ENCODE results near the gene PDZD7. TPM values are rescaled to one million over a fixed set of nuclear protein-coding genes. Genes with fewer than 3 reads are reported as not detected.

PDZD7 gene
- polyA plus RNA-seq, 1 donor: 1.3 TPM

- DNase-seq: peak; percentile 98
Measured at GRCh38 chr10:101060951-101061623, 30.2 kb upstream of the PDZD7 start.

DNA sequence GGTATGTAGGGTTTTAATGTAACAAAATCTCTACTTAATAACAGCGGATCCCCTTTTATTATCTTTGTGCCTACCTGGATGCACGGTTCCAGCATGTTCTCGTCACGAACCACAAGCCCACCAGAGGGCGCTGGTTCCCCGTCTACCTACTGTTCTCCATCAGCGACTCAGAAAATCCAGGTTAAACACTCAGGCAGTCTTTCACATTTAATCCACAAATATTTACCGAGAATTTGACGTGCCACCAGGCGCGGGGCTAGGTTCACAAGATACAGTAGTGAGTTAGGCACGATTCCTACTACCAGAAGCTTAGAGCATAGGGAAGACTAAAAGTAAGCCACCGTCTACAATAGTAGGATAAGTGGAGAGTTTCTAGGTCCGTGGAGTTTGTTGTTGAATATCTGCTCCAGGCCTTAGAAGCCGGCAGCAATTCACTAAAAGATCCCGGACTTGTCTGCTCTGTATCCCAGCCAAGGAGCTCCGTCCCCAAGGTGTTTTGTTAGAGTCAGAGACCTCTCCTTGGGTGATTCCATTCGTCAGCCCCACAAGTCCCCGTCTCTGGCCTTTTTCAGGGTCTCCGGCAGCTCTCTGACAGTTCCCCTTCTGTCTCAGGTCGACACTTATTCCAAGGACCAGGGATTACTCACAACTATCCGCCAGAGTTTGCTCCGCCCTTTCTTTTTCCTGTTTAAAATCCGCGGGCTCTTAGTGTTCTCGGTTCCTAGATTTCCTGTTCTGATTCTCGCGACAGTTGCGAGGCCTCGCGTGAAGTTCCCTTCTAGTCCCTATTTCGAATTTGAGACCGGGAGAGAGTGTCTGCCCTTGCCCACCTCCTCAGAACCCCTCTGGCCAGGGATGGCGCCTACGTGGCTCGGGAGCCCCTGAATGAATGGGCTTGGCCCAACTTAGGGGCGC is 29.4 kb upstream of the PDZD7 start:
- DNase-seq: peak; percentile 94

GRCh38 chr10:101056365-101057151 is 25.6 kb upstream of the PDZD7 start:
- no peak for DNase-seq

- no peak for DNase-seq
Measured at GRCh38 chr10:101055411-101055810, 24.5 kb upstream of the PDZD7 start.

DNA sequence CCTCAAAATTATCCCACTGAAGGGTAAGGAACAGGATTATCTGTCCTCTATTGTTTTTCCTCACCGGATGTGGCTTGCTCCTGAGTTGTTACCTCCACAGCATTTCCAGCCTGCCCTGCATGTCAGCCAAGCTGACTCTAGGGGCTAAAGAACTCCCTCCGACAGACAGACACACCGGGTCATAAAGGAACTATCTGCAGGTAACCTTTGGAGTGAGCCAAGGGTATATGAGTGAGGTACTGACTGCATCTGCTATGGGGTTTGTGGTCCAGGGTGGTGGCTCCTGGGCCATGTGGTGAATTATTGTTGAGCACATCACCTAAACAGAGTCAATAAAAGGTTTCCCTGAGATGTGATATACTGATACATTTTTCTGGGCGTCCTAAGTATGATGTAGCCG is 23.9 kb upstream of the PDZD7 start:
- DNase-seq: no peak

DNA sequence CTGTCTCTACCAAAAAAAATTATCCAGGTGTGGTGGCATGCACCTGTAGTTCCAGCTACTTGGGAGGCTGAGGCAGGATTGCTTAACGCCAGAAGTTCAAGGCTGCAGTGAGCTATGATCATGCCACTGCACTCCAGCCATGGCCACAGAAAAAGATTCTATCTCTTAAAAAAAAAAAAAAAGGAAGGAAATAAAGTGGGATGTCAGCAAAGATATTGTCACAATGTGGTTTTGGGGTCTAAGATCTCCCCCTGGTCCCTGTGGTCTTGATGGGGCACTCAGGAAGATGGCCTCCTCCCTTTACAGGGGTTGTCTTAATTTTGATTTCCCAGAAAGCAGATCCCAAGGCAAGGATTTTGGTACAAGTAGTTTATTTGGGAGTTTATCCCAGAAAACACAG is 23.4 kb upstream of the PDZD7 start:
- DNase-seq: no peak

GRCh38 chr10:101053516-101053915 is 22.6 kb upstream of the PDZD7 start:
- DNase-seq: no peak

- DNase-seq: no peak
Measured at GRCh38 chr10:101052285-101052684, 21.4 kb upstream of the PDZD7 start.

- DNase-seq: no peak
Measured at GRCh38 chr10:101050208-101051069, 19.5 kb upstream of the PDZD7 start.

- DNase-seq: no peak
Measured at GRCh38 chr10:101047961-101048892, 17.3 kb upstream of the PDZD7 start.

- DNase-seq: no peak
Measured at GRCh38 chr10:101047268-101047667, 16.3 kb upstream of the PDZD7 start.

DNA sequence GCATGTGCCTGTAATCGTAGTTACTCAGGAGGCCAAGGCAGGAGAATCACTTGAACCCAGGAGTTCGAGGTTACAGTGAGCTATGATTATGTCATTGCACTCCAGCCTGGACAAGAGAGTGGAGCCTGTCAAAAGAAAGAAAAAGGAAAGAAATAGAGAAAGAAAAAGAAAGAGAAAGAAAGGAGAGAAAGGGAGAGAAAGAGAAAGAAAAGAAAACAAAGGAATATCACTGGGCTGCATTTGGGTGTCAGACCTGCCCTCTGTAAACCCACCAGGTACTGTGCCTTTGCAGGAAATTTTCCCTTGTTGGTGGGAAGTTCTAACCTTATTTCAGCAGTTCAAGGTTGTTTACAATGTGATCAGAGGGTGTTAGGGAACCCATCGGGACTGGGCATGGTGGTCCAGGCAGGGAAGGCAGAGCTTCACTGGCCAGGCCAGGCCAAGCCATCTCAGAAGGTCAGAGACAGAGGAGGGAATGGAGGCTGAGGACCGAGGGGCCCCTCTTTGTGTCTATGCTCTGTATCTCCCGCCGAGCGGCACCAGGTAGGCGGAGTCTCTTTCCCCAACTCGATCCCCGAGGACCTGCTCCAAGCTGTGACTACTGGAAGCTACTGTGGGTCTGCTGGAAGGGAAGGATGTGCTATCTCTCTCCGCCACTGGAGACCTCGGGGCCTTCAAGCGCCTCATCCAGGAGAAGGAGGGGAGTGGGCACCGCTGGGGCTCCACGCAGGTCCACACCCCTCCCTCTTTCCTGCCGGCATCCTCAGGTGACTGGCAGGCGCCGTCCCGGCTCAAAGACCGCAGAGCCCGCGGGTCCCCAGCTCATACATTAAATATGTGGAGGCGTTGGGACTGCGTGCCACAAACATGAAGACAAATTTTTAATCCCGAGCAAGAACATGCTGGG is 15.7 kb upstream of the PDZD7 start:
- no peak for DNase-seq

DNA sequence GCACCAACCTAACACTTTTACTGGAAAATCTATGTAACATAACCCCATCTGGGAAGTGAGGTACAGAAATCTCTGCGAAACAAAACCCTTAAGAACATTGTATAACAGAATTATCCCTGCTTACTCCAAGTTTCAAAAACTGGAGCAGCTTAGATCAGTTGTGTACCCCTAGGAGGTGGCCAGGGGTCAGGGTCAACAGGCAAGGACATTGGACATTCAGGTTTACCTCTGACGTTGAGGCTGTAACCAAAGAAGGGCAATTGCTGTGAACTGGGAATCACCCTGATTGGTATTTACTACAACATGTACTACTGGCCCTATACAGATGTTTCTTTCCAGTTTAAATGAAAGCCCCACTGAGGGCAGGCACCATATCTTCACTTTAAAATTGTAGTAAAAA is 13.2 kb upstream of the PDZD7 start:
- no peak for DNase-seq

DNA sequence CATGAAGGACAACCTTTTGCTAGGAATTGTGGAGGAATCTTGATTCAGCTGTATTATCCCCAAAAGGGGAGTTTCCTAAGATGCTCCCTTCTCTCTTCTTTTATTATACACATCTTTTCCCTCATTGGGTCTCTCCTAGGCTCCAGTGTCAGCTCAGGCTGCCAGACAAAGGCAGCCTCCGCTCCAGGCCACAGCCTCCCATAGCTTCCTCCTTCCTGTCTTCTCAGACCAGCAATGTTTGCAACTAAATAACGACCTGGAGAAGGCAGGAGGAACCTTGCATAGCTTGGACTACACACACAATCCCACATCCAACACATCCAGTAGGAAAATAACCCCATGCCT is 12.4 kb upstream of the PDZD7 start:
- no peak for DNase-seq

DNA sequence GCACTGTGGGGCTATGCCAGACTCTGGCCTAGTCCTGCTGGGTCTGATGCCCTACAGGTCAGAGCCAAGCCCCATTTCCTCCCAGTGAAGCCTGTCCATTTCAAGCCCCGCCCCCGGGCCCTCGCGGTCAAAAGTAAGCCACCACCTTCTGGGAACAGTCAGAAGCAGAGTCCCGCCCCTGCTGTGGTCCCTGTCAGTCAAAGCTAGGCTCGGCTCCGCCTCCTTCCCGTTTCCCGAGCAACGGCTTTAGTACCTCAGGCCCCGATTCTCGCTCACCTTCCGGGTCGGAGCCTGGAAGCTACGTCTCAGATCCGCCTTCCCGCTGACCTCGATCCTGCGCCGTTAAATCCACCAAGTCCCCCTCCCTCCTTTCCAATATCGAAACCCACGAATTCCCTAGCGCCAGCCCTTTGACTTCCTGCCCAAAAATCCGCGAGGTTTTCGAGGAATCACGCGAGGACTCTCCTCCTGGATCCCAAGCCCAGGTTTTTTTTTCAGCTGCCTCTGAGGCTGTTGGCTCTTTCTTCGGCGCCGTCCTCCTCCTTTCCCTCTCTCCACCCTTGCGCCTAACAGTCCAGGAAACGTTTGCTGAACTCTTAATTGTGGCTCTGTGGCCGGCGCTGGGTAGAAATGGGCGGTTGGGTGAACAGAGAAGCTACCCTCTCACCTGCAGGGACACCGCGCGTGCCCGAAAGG is 11.9 kb upstream of the PDZD7 start:
- peak; percentile 94 for DNase-seq

- no peak for DNase-seq
Measured at GRCh38 chr10:101042118-101042517, 11.2 kb upstream of the PDZD7 start.

DNA sequence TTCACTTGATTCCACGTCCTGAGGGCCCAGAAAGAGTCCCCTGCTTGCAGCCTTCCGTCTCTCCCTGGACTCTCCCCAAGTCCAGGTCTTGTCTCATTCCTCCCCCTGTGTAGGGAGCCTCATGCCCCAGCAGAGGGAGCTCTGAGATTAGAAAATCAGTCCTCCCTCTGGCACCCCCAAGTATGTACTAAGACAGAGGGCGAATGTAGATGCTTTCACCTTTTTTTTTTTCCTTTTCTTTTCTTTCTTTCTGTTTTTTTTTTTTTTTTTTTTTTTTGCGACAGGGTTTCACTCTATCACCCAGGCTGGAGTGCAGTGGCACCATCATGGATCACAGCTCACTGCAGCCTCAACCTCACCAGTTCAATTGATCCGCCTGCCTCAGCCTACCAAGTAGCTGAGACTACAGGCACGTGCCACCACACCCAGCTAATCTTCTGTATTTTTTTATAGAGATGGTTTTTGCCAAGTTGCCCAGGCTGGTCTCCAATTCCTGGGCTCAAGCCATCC is 10.4 kb upstream of the PDZD7 start:
- DNase-seq: peak; percentile 86

- DNase-seq: no peak
Measured at GRCh38 chr10:101040851-101041250, 9.9 kb upstream of the PDZD7 start.

DNA sequence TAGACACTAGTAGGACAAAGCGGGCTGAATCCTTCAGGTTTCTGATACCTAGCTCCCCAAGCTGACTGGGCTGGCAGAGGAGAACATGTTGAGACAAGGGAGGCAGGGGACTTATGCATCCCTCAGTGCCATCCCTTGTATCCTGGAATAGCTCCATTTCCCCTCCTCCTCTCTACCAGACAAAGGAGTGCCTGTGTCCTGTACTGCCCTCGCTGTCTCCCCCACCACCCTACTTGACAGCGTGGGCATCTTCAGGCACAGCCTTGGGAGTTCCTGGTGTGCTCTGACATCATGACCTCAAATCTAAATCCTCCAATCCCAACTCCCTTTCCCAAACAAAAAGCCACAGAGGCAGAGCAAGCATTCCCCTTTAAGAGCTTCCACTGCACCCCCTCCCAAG is 9.1 kb upstream of the PDZD7 start:
- no peak for DNase-seq

Data from hindlimb muscle (tissue), 1 donor.